Colonic mucosa (tissue), 4 donors: ENCODE results near the gene VPS50. TPM values are rescaled to one million over a fixed set of nuclear protein-coding genes. Genes with fewer than 3 reads are reported as not detected.

ENCODE experiments used
- DNase-seq: peaks from one replicate; pipeline ENCODE4 v3.0.0-alpha.2; 2020
- H3K27ac ChIP-seq: fragments of 200-600 bp; one replicate; pipeline ENCODE4 v1.8.0; 2021
- H3K27me3 ChIP-seq: fragments of 200-600 bp; one replicate; pipeline ENCODE4 v1.8.0; 2021
- H3K36me3 ChIP-seq: fragments of 200-600 bp; one replicate; pipeline ENCODE4 v1.8.0; 2021
- H3K4me1 ChIP-seq: fragments of 200-600 bp; one replicate; pipeline ENCODE4 v1.8.0; 2021; ENCODE audit warnings: mild to moderate bottlenecking
- H3K4me3 ChIP-seq: fragments of 200-600 bp; one replicate; pipeline ENCODE4 v1.8.0; 2021
- H3K9ac ChIP-seq, 2 donors: one replicate each; pipeline ENCODE4 v1.7.0; 2013; ENCODE audit warnings: control low read depth in 2 of 2, low read depth in 2 of 2, low read length in 2 of 2
- H3K9me3 ChIP-seq: fragments of 200-600 bp; one replicate; pipeline ENCODE4 v1.8.0; 2021
- intact Hi-C: fragments of 100-400 bp; cut with DNase I; formaldehyde crosslinking; loops from one replicate; pipeline ENCODE4 v1.14.1; 2022
- total RNA-seq, 2 donors: library from RNA; stranded (reverse); fragmentation: NEBNext Ultra II Directional in 1 of 2; extraction: Animal tissue kit (Norgen Biotek cat#: 25700) in 1 of 2; gene quantifications; one replicate each; pipeline ENCODE4 v1.2.1, GENCODE V29; 2021
- TF ChIP-seq, protein P1 (sequence below): fragments of 200-600 bp; IDR thresholded peaks from one replicate; pipeline ENCODE4 v1.8.0; 2022; ENCODE audit warnings: antibody characterized with exemption, mild to moderate bottlenecking
- donor health status: healthy.
- donor health status: DM: no; HTN: no; CAD: no.
- donor health status: DM: no; HTN: no; CAD: no.

VPS50 gene
- total RNA-seq, 2 donors from 2014 or later, result 27.2 to 29.0 TPM

- no peaks in the 10 kb centered on the region for H3K27me3 ChIP-seq
- intact Hi-C loops, result no loop called here
- no peaks in the 10 kb centered on the region for H3K9me3 ChIP-seq
- H3K4me3 ChIP-seq, result no peak overlapping the region
- no peak for DNase-seq
- TF ChIP-seq, protein P1, sequence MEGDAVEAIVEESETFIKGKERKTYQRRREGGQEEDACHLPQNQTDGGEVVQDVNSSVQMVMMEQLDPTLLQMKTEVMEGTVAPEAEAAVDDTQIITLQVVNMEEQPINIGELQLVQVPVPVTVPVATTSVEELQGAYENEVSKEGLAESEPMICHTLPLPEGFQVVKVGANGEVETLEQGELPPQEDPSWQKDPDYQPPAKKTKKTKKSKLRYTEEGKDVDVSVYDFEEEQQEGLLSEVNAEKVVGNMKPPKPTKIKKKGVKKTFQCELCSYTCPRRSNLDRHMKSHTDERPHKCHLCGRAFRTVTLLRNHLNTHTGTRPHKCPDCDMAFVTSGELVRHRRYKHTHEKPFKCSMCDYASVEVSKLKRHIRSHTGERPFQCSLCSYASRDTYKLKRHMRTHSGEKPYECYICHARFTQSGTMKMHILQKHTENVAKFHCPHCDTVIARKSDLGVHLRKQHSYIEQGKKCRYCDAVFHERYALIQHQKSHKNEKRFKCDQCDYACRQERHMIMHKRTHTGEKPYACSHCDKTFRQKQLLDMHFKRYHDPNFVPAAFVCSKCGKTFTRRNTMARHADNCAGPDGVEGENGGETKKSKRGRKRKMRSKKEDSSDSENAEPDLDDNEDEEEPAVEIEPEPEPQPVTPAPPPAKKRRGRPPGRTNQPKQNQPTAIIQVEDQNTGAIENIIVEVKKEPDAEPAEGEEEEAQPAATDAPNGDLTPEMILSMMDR, result no peak
- no peak overlapping the region for H3K9ac ChIP-seq
- no peaks in the 10 kb centered on the region for H3K36me3 ChIP-seq
- no peak overlapping the region for H3K27ac ChIP-seq
- no peaks in the 10 kb centered on the region for H3K4me1 ChIP-seq
These were observed 177.2 kb downstream of the VPS50 start for GRCh38 chr7:93409324-93409723.

Other genes starting within 250 kb of the VPS50 start
- gene SAMD9, start 114.4 kb upstream of the VPS50 start, total RNA-seq, result 10 to 100 TPM; 12.9 to 21.5 TPM
- 10 to 100 TPM in 1 of 2 donors, 1 to 10 TPM in 1; 7.2 to 10.7 TPM for gene SAMD9L, start 84.0 kb upstream of the VPS50 start, total RNA-seq
- gene HEPACAM2, start 5.9 kb upstream of the VPS50 start, total RNA-seq, result 10 to 100 TPM; 45.9 to 81.5 TPM